Smooth muscle cell (in vitro differentiated cells): ENCODE results near the gene KRTAP5-10. TPM values are rescaled to one million over a fixed set of nuclear protein-coding genes. Genes with fewer than 3 reads are reported as not detected.
"Not testable (repeated sequence)": the region's sequence is repeated elsewhere in the genome, so short reads cannot be mapped to it uniquely, and the experiment has no call there.

Source experiments
- DNase-seq: peaks from one replicate; lab custom pipeline; 2025; ENCODE audit not compliant: unreplicated experiment; lab: John Stamatoyannopoulos, UW
- H2AFZ ChIP-seq: fragments of 200-600 bp; sonication (generic); 2 replicates; pipeline ENCODE4 v1.6.0; 2016; ENCODE audit warnings: antibody characterized with exemption, low read depth, mild to moderate bottlenecking
- H3F3A ChIP-seq: fragments of 200-600 bp; sonication (generic); 2 replicates; pipeline ENCODE4 v1.6.0; 2017; ENCODE audit warnings: antibody characterized with exemption, low read depth
- H3K27ac ChIP-seq: fragments of 200-600 bp; sonication (generic); 2 replicates; pipeline ENCODE4 v1.5.1; 2016; ENCODE audit warnings: low read depth, mild to moderate bottlenecking
- H3K27me3 ChIP-seq: fragments of 200-600 bp; sonication (generic); 2 replicates; pipeline ENCODE4 v1.6.1; 2016; ENCODE audit warnings: low read depth, mild to moderate bottlenecking
- H3K36me3 ChIP-seq: fragments of 200-600 bp; sonication (generic); 2 replicates; pipeline ENCODE4 v1.5.1; 2016; ENCODE audit warnings: low read depth
- H3K4me1 ChIP-seq: fragments of 200-600 bp; sonication (generic); 2 replicates; pipeline ENCODE4 v1.5.1; 2016; ENCODE audit warnings: low read depth
- H3K4me2 ChIP-seq: fragments of 200-600 bp; sonication (generic); 2 replicates; pipeline ENCODE4 v1.6.0; 2016; ENCODE audit warnings: mild to moderate bottlenecking
- H3K4me3 ChIP-seq: fragments of 200-600 bp; sonication (generic); 2 replicates; pipeline ENCODE4 v1.5.1; 2016; ENCODE audit warnings: mild to moderate bottlenecking
- H3K79me2 ChIP-seq: fragments of 200-600 bp; sonication (generic); 2 replicates; pipeline ENCODE4 v1.6.0; 2016; ENCODE audit warnings: low read depth, mild to moderate bottlenecking
- H3K9ac ChIP-seq: fragments of 200-600 bp; sonication (generic); 2 replicates; pipeline ENCODE4 v1.6.0; 2016; ENCODE audit warnings: low read depth
- H3K9me3 ChIP-seq: fragments of 200-600 bp; sonication (generic); replicated peaks from 2 replicates; pipeline ENCODE4 v1.5.1; 2016; ENCODE audit warnings: low read depth
- H4K20me1 ChIP-seq: fragments of 200-600 bp; sonication (generic); 2 replicates; pipeline ENCODE4 v1.6.0; 2016; ENCODE audit warnings: low read depth
- CTCF ChIP-seq: fragments of 200-600 bp; sonication (generic); IDR thresholded peaks from 2 replicates; pipeline ENCODE4 v1.5.1; 2017; ENCODE audit warnings: borderline replicate concordance, mild to moderate bottlenecking, antibody characterized with exemption; ENCODE audit not compliant: insufficient read depth, poor library complexity, severe bottlenecking
- WGBS: methylation state at CpG from one replicate; pipeline ENCODE4 v1.1.7; 2016; ENCODE audit warnings: low lambda C conversion rate; 5-methylcytosine and 5-hydroxymethylcytosine counted together
- polyA plus RNA-seq: library from polyadenylated mRNA; unstranded; fragments of >200 nt; fragmentation: Nextera tagmentation; extraction: Ambion mirVana; gene quantifications from 2 replicates; pipeline ENCODE4 v1.2.1, GENCODE V29; 2016
- total RNA-seq: library from RNA; depleted of rRNA; stranded (reverse); fragments of >200 nt; gene quantifications from 2 replicates; pipeline ENCODE4 v1.2.3, GENCODE V29; 2014

The KRTAP5-10 gene
- total and polyA plus RNA-seq, 2 experiments from 2014 or later: not detected

GRCh38 chr11:71575723-71576424, 10.5 kb downstream of the KRTAP5-10 start:
- WGBS: 93% methylated on average over 4 of the region's 4 CpGs

DNA sequence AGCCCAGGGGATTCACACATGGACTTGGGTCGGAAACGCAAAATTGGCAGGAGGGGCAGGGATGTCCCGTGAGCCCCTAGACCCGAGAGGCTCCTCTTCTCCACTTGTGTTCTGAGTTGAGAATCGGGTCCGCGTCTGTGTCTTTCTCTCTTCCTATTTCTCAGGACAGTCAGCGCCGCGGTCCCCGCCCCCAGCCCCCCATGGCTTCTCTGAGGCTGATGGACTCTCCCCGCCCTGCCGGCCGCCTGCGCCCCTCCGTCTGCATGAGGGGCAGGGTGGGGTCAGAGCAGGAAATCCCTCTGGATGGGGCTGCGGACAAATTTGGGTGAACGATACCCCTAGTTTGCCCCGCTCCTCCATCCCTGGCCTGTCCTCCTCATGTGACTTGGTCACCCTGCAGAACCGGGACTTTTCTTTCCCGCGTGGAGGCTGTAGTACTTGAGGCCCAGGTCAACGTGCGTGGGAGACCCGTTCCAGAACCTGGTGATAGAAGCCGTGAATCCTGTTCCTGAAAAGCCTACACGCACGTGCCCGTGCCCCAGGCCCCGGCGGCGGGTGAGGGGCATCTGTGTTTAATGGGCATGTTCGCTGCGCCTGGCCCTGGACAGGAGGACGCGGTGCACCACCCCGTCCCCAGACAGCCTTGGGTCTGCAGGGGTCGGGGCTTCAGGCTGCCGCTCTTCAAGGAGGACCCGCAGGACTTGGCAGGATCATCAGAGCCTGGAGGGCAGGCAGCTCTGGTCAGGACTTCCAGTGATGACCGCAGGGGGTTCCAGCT, 11.5 kb downstream of the KRTAP5-10 start:
- not testable (repeated sequence) for H3K79me2 ChIP-seq, H3K9ac ChIP-seq, H3K36me3 ChIP-seq, H3K4me1 ChIP-seq, DNase-seq, H3K4me2 ChIP-seq, H3K27me3 ChIP-seq, H3K4me3 ChIP-seq, H3F3A ChIP-seq, H3K9me3 ChIP-seq, H3K27ac ChIP-seq, H2AFZ ChIP-seq, H4K20me1 ChIP-seq
- 88% methylated on average over 16 of the region's 41 CpGs for WGBS

More at GRCh38 chr11:71575723-71576424, 10.5 kb downstream of the KRTAP5-10 start:
- H4K20me1 ChIP-seq: no peaks in the 10 kb centered on the region
- H3K4me3 ChIP-seq: no peak overlapping the region
- peaks cover 6% of the 10 kb centered on the region for H3K27me3 ChIP-seq
- no peaks in the 10 kb centered on the region for H3K4me1 ChIP-seq
- H3K36me3 ChIP-seq: no peaks in the 10 kb centered on the region
- H2AFZ ChIP-seq: no peak overlapping the region
- H3K4me2 ChIP-seq: no peak overlapping the region
- DNase-seq: no peak
- no peaks in the 10 kb centered on the region for H3K79me2 ChIP-seq
- no peaks in the 10 kb centered on the region for H3K9me3 ChIP-seq
- H3K9ac ChIP-seq: no peak overlapping the region
- H3F3A ChIP-seq: no peaks in the 10 kb centered on the region
- H3K27ac ChIP-seq: no peak overlapping the region
- no peak for TF ChIP-seq CTCF

- Histone ChIP-seq H3K4me1 (no peaks in the 10 kb centered on the region), H3K79me2 (no peaks in the 10 kb centered on the region), H2AFZ (no peak overlapping the region), H3K4me3 (no peak overlapping the region), H3K9me3 (no peaks in the 10 kb centered on the region), H4K20me1 (no peaks in the 10 kb centered on the region), H3F3A (no peaks in the 10 kb centered on the region), H3K4me2 (no peak overlapping the region), H3K9ac (no peak overlapping the region), H3K36me3 (no peaks in the 10 kb centered on the region), H3K27ac (no peak overlapping the region), H3K27me3 (peaks cover 6% of the 10 kb centered on the region)
- 95% methylated on average over 6 of the region's 7 CpGs for WGBS
- no peak for DNase-seq
- TF ChIP-seq CTCF: no peak
Observed at GRCh38 chr11:71577469-71578004, 12.2 kb downstream of the KRTAP5-10 start.

GRCh38 chr11:71579513-71579912, 14.2 kb downstream of the KRTAP5-10 start:
- not testable (repeated sequence) for H3K79me2 ChIP-seq, H3K4me3 ChIP-seq, DNase-seq, H2AFZ ChIP-seq, H3K9me3 ChIP-seq, H3F3A ChIP-seq, H3K4me2 ChIP-seq, H4K20me1 ChIP-seq, H3K27ac ChIP-seq, H3K4me1 ChIP-seq, H3K9ac ChIP-seq, H3K36me3 ChIP-seq
- 62% methylated on average over 7 of the region's 7 CpGs for WGBS
- peaks cover 12% of the 10 kb centered on the region for H3K27me3 ChIP-seq
